ENCODE results near the gene SDC3.
"Not testable (repeated sequence)": the region's sequence is repeated elsewhere in the genome, so short reads cannot be mapped to it uniquely, and the experiment has no call there.

The SDC3 gene, protein sequence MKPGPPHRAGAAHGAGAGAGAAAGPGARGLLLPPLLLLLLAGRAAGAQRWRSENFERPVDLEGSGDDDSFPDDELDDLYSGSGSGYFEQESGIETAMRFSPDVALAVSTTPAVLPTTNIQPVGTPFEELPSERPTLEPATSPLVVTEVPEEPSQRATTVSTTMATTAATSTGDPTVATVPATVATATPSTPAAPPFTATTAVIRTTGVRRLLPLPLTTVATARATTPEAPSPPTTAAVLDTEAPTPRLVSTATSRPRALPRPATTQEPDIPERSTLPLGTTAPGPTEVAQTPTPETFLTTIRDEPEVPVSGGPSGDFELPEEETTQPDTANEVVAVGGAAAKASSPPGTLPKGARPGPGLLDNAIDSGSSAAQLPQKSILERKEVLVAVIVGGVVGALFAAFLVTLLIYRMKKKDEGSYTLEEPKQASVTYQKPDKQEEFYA

DNA sequence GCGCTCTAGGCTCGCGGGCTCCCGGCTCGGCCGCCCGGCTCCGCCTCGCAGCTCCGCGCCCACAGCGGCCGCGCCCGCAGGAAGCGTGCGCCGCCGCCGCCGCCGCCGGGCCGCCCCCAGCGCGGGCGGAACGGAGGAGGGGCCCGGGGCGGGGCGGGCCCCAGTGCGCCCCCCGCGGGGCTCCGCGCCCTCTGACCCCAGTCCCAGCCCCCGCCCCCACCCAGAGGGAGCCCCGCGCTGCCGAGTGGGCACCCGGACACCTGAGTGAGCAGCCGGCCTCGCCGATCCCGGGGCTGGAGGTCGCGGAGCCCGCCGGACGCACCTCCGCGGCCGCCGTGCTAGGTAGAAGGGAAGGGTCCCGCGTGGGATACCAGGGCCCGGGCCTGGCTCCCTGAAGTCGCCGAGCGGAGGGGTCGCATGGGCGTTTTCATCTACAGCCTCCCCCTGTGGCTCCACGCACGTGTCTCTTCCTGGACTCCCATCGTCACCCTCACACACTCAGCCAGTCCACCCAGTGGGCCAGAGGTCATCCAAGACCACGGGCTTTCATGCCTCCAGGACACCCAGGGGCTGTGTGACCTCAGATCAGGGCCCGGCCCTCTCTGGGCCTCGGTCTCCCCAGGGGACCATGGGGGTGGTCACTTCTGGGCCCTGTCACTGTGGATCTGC, at the start of gene SDC3:
Gene SDC3 (minus strand): TSS at position 63 of the 669 bp plus-strand sequence. CDS start 172 bp downstream, outside the sequence.
- DNase-seq = no peak

- DNase-seq = no peak
These were observed 49.1 kb upstream of the SDC3 start for GRCh38 chr1:30957560-30958222.

DNA sequence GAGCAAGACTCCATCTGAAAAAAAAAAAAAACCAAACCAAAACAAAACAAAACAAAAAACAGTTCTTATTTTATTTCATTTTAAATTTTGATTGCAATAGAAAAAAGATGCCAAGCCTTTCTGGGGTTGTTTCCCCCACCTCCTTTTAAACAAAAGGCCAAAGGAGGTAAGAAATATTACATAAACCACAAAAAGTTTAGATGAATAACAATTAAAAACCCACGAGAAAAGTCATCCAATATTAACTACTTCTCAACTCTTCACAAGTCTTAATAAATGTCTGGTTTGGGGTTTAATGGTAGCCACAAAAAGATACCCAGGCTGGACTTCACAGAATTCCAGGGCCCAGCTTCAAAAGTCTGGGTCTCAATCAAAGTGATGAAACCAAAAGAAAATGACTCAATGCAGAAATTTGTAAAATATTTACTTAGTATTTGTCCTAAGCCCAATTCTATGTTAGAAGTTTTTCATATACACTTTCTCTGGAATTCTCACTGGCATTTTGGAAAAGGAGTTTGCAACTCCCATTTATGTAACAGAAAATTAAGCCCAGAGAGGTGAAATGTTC, 47.0 kb upstream of the SDC3 start:
- DNase-seq = no peak

DNA sequence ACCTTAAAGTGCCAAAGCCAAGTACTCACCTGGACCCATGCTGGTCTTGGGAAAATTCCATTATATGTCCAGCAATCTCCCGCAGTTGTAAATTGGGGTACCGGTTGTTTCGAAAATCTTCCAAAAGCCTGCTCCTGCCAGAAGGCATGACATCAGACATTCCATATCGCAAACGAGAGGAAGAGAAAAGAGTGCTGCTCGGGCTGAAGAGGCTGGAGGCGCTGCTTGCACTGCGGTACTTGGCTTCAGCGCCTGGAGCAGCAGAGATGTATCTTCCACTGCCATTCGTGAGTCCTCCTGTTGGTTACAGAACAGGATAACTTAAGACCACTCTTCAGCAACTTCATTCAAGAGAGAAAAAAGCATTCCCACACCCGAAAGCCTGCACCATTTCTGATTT, 45.1 kb upstream of the SDC3 start:
- no peak for DNase-seq

- no peak for DNase-seq
These were observed 43.5 kb upstream of the SDC3 start for GRCh38 chr1:30952098-30952497.

GRCh38 chr1:30950700-30951099, 42.1 kb upstream of the SDC3 start:
- DNase-seq = no peak

DNA sequence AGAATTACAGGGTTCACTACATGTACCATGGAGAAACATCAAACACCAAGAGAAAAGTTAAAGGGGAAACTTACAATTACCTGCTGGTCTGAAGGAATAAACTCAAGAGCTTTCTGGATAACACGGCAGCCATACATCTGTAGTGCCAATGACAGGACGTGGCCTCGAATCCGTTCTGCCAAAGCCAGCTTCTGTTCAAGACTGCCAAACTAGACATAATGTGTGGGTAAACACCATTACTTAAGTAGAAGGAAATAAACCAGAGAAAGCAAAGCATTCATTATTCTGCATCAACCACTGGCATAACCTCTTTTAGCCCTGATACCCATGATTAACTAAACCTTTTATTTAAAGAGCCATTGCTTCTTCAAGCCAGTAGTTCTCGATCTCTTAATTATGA, 41.5 kb upstream of the SDC3 start:
- no peak for DNase-seq

DNA sequence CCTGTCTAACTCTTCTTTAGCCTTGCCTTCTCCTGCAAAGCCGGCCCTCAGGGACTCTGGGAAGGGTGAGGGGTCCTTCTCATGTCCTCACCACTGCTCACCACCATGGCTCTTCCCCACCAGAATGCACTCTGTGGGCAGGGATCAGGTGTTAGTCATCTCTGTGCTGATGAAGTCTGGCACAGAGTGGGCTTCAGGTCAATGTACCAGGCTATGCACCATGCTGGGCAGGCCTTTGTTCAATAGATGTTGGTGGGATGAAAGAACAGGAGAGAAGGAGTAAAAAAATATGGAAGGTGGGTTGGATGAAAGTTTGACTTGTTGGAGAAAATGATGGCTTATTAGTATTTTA, 40.9 kb upstream of the SDC3 start:
- DNase-seq = not testable (repeated sequence)

DNA sequence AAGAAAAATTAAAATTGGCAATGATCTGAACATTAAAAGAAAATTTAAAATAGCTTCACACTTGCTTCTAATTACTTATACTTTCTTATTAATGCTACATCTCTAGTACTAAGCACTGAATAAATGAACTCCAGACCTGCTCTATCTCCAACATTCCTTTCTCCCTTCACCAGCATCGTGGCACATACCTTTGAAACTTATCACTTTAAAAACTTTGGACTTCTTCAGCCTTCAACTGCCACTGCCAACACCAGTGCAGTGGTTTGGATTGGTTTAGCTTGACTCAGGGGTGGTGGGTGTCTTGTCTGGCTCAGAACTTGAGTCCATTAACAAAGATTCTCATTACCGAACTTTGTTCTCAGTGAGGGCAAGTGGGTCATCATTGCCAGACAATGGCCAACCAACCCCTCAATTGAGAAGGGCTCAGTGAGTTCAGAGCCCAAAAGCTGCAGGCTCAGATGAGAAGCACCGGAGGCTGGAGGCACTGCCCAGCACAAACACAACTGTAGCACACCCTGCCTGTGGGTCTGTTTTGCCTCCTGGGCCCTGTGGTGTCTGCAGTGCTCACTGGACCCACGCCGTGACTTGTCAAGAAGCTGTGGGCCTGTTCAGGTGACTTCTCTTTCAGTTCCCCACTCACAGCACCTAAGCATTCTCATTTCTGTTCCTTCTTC, 40.4 kb upstream of the SDC3 start:
- not testable (repeated sequence) for DNase-seq

- DNase-seq = no peak
These were observed 39.7 kb upstream of the SDC3 start for GRCh38 chr1:30948278-30948677.

GRCh38 chr1:30947212-30947611, 38.7 kb upstream of the SDC3 start:
- no peak for DNase-seq

GRCh38 chr1:30942326-30942963, 33.9 kb upstream of the SDC3 start:
- no peak for DNase-seq

DNA sequence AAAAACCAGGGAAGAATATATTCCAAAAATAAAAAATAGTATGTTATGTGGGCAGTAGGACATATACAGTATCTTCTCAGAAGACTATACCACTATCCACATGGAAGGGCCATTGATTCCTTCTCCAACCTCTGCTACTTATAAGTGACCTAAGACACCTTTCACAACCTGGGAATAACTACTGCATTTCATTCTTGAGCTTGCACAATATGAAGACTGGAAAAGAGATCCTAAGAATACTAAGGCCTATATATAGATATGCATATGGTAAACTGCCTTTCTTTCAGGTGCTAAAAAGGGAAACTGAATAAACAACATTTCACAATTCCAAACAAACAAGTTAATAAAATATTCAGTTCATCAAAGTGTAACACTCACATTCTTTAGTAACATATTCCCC, 32.0 kb upstream of the SDC3 start:
- no peak for DNase-seq

DNA sequence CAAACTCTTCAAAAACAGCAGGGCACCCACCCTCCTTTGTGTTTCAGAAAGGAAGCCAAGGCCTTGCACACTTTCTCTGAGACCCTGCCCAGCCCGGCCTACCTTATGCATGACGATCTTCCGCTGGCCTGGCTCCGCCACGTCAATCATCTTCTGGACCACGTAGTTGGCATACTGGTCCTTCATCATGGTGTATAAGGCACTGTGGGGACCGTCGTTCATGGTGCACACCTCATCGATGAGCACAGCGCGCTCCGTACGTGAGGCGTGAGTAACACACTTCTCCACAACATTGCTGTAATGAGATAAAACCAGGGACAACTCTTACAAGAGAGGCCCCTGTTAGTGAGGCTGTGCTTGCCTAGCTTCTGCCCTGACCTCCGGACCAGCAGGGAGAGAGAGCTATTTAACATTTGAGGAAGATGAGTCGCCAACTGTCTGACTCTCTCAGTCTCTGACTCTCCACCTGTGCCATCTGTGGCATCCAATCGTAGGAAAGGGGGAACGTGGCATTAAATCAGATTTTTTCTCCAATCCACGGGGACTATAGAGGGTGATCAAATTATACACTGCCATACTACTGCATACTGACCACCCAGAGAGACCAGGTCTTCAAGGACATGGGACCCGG, 28.1 kb upstream of the SDC3 start:
- DNase-seq = no peak

DNA sequence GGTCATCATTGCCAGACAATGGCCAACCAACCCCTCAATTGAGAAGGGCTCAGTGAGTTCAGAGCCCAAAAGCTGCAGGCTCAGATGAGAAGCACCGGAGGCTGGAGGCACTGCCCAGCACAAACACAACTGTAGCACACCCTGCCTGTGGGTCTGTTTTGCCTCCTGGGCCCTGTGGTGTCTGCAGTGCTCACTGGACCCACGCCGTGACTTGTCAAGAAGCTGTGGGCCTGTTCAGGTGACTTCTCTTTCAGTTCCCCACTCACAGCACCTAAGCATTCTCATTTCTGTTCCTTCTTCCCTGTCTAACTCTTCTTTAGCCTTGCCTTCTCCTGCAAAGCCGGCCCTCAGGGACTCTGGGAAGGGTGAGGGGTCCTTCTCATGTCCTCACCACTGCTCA, 27.2 kb upstream of the SDC3 start:
- DNase-seq = not testable (repeated sequence)

DNA sequence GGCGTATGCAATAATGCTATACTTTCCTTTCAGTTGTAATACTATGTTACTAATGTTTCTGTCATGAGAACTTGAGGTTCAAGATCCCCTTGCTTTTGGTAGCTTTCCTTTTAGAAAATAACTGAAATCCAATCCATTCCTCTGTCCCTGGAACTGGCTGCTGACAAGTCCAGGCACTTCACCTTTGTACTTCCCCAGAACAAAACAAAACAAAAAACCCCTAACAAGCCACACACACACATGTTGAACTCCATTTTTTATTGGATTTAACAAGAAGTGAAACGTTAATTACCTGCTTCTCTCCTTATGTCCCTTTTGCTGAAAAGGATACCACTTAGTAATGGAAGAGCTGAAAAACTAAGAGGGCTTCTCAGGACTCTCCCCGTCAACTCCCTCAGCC, 26.1 kb upstream of the SDC3 start:
- DNase-seq = no peak

- no peak for DNase-seq
These were observed 25.3 kb upstream of the SDC3 start for GRCh38 chr1:30933874-30934252.

DNA sequence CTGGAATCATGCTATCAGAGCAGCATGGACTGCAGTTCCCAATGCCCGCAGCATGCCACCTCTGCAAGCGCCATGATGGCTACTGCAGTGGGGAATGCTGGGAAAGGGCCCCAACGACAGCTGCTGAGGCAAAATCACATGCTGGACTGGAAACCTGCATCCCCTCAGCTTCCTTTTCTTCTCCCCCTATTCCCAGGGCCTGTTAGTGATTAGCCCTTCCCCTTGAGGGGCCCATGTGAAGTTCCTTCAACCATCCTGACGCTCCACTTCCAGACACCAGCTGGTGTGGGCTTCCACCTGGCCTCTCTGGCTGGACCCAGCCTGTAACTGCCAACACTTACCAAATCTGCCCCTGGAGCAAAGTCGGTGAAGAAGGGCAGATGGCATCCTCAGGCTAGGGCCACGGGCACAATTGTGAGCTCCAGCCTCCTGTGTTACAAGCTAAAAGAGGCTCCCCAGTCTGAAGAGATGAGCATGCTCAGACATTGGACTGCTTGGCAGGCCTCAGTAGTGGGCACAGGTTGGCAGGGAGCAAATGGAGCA, 22.1 kb upstream of the SDC3 start:
- no peak for DNase-seq

GRCh38 chr1:30929944-30930525, 21.5 kb upstream of the SDC3 start:
- no peak for DNase-seq

DNA sequence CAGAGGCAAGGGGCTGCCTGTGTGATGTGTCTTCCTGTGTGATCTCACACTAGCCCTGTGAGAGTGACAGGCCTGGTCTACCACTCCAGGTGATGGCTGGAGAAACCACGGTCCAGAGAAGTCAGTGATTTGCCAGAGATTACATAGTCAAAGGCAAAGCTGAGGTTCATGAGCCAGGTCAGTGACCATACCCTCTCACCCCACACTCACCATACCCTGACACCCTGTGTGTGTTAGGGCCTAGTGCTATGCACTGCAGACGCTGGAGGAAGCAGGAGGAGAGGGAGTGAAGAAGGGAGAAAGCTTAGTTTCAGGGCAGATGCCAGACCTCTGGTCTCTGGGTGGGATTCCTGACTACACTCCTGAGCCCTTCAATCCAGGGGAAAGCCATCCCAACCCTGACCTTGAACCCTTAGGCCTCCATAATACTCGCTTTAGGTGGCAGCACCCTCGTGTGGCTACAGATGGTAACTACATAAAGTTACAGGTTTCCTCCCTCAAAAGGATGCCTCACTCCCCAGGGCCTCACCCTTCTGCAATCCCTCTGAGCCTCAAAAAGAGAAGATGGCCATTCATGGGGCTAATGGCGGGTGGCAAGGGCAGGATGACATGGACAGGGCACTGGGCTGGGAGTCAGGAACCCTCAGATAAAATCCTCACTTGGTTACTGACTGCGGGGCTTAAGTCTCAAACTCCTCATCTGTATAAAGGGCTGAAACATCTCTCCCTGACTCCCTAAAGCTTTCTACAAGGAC, 20.8 kb upstream of the SDC3 start:
- DNase-seq = peak; percentile 66

DNA sequence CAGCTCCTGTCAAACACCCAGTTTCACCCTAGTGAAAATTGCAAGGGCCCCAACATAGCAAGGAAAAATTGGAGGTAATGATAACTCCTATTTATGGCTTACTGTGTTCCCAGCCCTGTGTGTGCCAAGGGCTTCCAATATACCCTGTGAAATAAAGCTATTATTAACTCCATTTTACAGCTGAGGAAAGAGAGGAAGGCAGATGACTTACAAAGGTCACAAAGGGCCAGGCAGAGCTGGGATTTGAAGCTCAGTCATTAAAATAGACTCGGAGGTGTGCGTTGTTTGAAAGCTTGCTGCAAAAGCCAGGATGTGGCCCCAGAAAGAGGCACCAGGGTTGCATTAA, 20.2 kb upstream of the SDC3 start:
- DNase-seq = no peak
